HEK293 (cell line): Measurements from ENCODE around the gene BCR.

Experiments
- CTCF ChIP-seq: fragments of 450-650 bp; formaldehyde crosslinking; IDR thresholded peaks from 2 replicates; pipeline ENCODE4 v1.5.1; 2016; ENCODE audit warnings: missing biosample characterization, missing genetic modification characterization
- KLF16 ChIP-seq: fragments of 450-650 bp; formaldehyde crosslinking; IDR thresholded peaks from 2 replicates; pipeline ENCODE4 v1.5.1; 2017; ENCODE audit warnings: missing biosample characterization, missing genetic modification characterization
- PATZ1 ChIP-seq: fragments of 450-650 bp; formaldehyde crosslinking; IDR thresholded peaks from 2 replicates; pipeline ENCODE4 v1.5.1; 2016; ENCODE audit warnings: missing biosample characterization, missing genetic modification characterization
- ZEB2 ChIP-seq: fragments of 450-650 bp; formaldehyde crosslinking; IDR thresholded peaks from 2 replicates; pipeline ENCODE4 v1.5.1; 2016; ENCODE audit warnings: missing biosample characterization, missing genetic modification characterization
- ZFP41 ChIP-seq: fragments of 450-650 bp; formaldehyde crosslinking; IDR thresholded peaks from 2 replicates; pipeline ENCODE4 v1.5.1; 2016; ENCODE audit warnings: missing biosample characterization, missing genetic modification characterization, borderline replicate concordance
- ZNF10 ChIP-seq: fragments of 450-650 bp; formaldehyde crosslinking; IDR thresholded peaks from 2 replicates; pipeline ENCODE4 v1.5.1; 2017; ENCODE audit warnings: missing biosample characterization, missing genetic modification characterization
- ZNF175 ChIP-seq: fragments of 450-650 bp; formaldehyde crosslinking; IDR thresholded peaks from 2 replicates; pipeline ENCODE4 v1.5.1; 2016; ENCODE audit warnings: missing biosample characterization, missing genetic modification characterization
- ZNF350 ChIP-seq: fragments of 450-650 bp; formaldehyde crosslinking; IDR thresholded peaks from 2 replicates; pipeline ENCODE4 v1.5.0; 2017; ENCODE audit warnings: missing biosample characterization, mild to moderate bottlenecking, missing genetic modification characterization
- ZNF777 ChIP-seq: fragments of 450-650 bp; formaldehyde crosslinking; IDR thresholded peaks from 2 replicates; pipeline ENCODE4 v1.5.1; 2017; ENCODE audit warnings: missing biosample characterization, missing genetic modification characterization, borderline replicate concordance
- ZSCAN18 ChIP-seq: fragments of 450-650 bp; formaldehyde crosslinking; IDR thresholded peaks from 2 replicates; pipeline ENCODE4 v1.5.1; 2016; ENCODE audit warnings: missing biosample characterization, missing genetic modification characterization

- TF ChIP-seq CTCF (tag by site-specific recombination) (no peak), ZNF350 (tag by site-specific recombination) (no peak), ZNF777 (tag by site-specific recombination) (no peak), ZEB2 (no peak), ZNF175 (tag by site-specific recombination) (no peak), PATZ1 (no peak), KLF16 (tag by site-specific recombination) (no peak), ZNF10 (tag by site-specific recombination) (no peak), ZFP41 (tag by site-specific recombination) (no peak), ZSCAN18 (tag by site-specific recombination) (no peak)
Measured at GRCh38 chr22:23207729-23208393, 27.6 kb downstream of the BCR start.
